ENCODE results near the gene CHTF18. TPM values are rescaled to one million over a fixed set of nuclear protein-coding genes. Genes with fewer than 3 reads are reported as not detected.

CHTF18 gene
- total and polyA plus RNA-seq, 2 experiments from 2014 or later: 61.3 to 129 TPM

GRCh38 chr16:767743-768235, 20.6 kb upstream of the CHTF18 start:
- Histone ChIP-seq H3K4me1 (ENCODE audit: insufficient read depth) (no peaks in the 10 kb centered on the region), H4K20me1 (replicated peaks; ENCODE audit: insufficient read depth) (no peaks in the 10 kb centered on the region), H3K27me3 (ENCODE audit: insufficient read depth) (no peaks in the 10 kb centered on the region), H3K36me3 (ENCODE audit: insufficient read depth) (no peaks in the 10 kb centered on the region), H3K27ac (ENCODE audit: low read depth) (no peak overlapping the region), H3F3A (replicated peaks; ENCODE audit: low read depth) (0 out of 2 replicates have a peak, but pooled peaks cover 3% of the 10 kb centered on the region), H3K4me3 (no peak overlapping the region), H3K79me2 (replicated peaks; ENCODE audit: insufficient read depth) (no peaks in the 10 kb centered on the region), H3K9me2 (ENCODE audit: insufficient read depth) (no peaks in the 10 kb centered on the region), H3K4me2 (no peak overlapping the region), H2AFZ (no peak overlapping the region)
- DNase-seq (ENCODE audit: low spot score) (no peak), ATAC-seq (peak; percentile 21)
- no peak for TF ChIP-seq EZH2phosphoT487 (IDR thresholded peaks at IDR 0.05; ENCODE audit: unreplicated experiment)
- TF ChIP-seq, protein P1, sequence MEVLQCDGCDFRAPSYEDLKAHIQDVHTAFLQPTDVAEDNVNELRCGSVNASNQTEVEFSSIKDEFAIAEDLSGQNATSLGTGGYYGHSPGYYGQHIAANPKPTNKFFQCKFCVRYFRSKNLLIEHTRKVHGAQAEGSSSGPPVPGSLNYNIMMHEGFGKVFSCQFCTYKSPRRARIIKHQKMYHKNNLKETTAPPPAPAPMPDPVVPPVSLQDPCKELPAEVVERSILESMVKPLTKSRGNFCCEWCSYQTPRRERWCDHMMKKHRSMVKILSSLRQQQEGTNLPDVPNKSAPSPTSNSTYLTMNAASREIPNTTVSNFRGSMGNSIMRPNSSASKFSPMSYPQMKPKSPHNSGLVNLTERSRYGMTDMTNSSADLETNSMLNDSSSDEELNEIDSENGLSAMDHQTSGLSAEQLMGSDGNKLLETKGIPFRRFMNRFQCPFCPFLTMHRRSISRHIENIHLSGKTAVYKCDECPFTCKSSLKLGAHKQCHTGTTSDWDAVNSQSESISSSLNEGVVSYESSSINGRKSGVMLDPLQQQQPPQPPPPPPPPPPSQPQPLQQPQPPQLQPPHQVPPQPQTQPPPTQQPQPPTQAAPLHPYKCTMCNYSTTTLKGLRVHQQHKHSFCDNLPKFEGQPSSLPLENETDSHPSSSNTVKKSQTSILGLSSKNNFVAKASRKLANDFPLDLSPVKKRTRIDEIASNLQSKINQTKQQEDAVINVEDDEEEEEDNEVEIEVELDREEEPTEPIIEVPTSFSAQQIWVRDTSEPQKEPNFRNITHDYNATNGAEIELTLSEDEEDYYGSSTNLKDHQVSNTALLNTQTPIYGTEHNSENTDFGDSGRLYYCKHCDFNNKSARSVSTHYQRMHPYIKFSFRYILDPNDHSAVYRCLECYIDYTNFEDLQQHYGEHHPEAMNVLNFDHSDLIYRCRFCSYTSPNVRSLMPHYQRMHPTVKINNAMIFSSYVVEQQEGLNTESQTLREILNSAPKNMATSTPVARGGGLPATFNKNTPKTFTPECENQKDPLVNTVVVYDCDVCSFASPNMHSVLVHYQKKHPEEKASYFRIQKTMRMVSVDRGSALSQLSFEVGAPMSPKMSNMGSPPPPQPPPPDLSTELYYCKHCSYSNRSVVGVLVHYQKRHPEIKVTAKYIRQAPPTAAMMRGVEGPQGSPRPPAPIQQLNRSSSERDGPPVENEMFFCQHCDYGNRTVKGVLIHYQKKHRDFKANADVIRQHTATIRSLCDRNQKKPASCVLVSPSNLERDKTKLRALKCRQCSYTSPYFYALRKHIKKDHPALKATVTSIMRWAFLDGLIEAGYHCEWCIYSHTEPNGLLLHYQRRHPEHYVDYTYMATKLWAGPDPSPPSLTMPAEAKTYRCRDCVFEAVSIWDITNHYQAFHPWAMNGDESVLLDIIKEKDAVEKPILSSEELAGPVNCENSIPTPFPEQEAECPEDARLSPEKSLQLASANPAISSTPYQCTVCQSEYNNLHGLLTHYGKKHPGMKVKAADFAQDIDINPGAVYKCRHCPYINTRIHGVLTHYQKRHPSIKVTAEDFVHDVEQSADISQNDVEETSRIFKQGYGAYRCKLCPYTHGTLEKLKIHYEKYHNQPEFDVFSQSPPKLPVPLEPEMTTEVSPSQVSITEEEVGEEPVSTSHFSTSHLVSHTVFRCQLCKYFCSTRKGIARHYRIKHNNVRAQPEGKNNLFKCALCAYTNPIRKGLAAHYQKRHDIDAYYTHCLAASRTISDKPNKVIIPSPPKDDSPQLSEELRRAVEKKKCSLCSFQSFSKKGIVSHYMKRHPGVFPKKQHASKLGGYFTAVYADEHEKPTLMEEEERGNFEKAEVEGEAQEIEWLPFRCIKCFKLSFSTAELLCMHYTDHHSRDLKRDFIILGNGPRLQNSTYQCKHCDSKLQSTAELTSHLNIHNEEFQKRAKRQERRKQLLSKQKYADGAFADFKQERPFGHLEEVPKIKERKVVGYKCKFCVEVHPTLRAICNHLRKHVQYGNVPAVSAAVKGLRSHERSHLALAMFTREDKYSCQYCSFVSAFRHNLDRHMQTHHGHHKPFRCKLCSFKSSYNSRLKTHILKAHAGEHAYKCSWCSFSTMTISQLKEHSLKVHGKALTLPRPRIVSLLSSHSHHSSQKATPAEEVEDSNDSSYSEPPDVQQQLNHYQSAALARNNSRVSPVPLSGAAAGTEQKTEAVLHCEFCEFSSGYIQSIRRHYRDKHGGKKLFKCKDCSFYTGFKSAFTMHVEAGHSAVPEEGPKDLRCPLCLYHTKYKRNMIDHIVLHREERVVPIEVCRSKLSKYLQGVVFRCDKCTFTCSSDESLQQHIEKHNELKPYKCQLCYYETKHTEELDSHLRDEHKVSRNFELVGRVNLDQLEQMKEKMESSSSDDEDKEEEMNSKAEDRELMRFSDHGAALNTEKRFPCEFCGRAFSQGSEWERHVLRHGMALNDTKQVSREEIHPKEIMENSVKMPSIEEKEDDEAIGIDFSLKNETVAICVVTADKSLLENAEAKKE (CRISPR knock-in tag; IDR thresholded peaks at IDR 0.05): no peak
- no peak for TF ChIP-seq ZNF331 (CRISPR knock-in tag; IDR thresholded peaks at IDR 0.05; ENCODE audit: low read depth)
- TF ChIP-seq CTCF (conservative IDR thresholded peaks at IDR 0.05; ENCODE audit: low read depth in 2 of 2): no peak
- no peak for TF ChIP-seq ZNF114 (CRISPR knock-in tag; IDR thresholded peaks at IDR 0.05)
- no peak for TF ChIP-seq STAT1 (IDR thresholded peaks at IDR 0.05; ENCODE audit: unreplicated experiment)
- no peak for TF ChIP-seq NANOG (IDR thresholded peaks at IDR 0.05; ENCODE audit: borderline replicate concordance)
- Mint-ChIP-seq H3K27ac (no peak overlapping the region), H3K4me1 (no peaks in the 10 kb centered on the region; the same call in 2 of the 3 replicates), H3K27me3 (ENCODE audit: insufficient read depth, low read depth, poor library complexity) (peaks cover 10% of the 10 kb centered on the region), H3K9me3 (no peaks in the 10 kb centered on the region), H3K4me3 (no peak overlapping the region), H3K36me3 (ENCODE audit: low read depth) (no peaks in the 10 kb centered on the region)
